ENCODE measurements around the gene ATG7. TPM values are rescaled to one million over a fixed set of nuclear protein-coding genes. Genes with fewer than 3 reads are reported as not detected.

Gene ATG7
- total RNA-seq, 2 experiments from 2014 or later = 21.7 to 28.4 TPM

DNA sequence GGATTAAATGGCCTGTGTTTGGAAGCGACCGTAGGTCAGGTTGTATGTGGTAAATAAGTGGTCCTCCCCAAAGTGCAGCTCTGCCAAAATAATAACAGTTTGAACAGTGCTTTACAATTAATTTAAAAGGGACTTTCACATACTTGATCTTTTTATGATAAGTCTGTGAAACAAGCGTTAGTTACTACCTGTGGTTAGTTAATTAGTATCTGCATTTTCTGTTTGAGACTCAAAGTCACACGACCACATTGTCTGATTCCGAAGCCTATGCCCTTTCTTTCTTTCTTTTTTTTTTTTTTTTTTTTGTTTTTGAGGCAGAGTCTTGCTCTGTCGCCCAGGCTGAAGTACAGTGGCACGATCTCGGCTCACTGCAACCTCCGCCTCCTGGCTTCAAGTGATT, 45.1 kb downstream of the ATG7 start:
- Histone ChIP-seq H3K4me3 (ENCODE audit: low read depth, low read length, poor library complexity, severe bottlenecking) (no peak overlapping the region), H3K79me2 (ENCODE audit: insufficient read depth, low read depth, low read length) (no peaks in the 10 kb centered on the region), H3K27ac (ENCODE audit: low read depth, low read length, poor library complexity, severe bottlenecking) (no peak overlapping the region), H4K20me1 (ENCODE audit: insufficient read depth, low read length) (no peaks in the 10 kb centered on the region), H2AFZ (ENCODE audit: low read length) (no peak overlapping the region), H3K4me1 (ENCODE audit: insufficient read depth, low read length, poor library complexity, severe bottlenecking) (no peaks in the 10 kb centered on the region), H3K36me3 (ENCODE audit: insufficient read depth, low read length) (peaks cover 43% of the 10 kb centered on the region), H3K9me3 (ENCODE audit: low read length) (no peaks in the 10 kb centered on the region), H3K9me2 (ENCODE audit: insufficient read depth, low read length) (no peaks in the 10 kb centered on the region), H3K4me2 (ENCODE audit: low read length) (no peak overlapping the region)
- ChIA-PET CTCF (ENCODE audit: unreplicated experiment) (no interaction called here), POLR2A (interaction anchor here (0.6 kb wide), 1 partner anchor 75 kb away, joined by 4 read pairs; no protein-coding TSS in a partner anchor)
- no peak for TF ChIP-seq CTCF (conservative IDR thresholded peaks at IDR 0.05; ENCODE audit: low read length)
- TF ChIP-seq EZH2phosphoT487 (IDR thresholded peaks at IDR 0.05; ENCODE audit: borderline replicate concordance, low read depth, low read length) = no peak
- BruUV-seq (replicated peaks) = no TSS peak
- intact Hi-C loops (cut with micrococcal nuclease; ENCODE audit: unreplicated experiment) = no loop called here
- no peak for DNase-seq (ENCODE audit: low spot score)

DNA sequence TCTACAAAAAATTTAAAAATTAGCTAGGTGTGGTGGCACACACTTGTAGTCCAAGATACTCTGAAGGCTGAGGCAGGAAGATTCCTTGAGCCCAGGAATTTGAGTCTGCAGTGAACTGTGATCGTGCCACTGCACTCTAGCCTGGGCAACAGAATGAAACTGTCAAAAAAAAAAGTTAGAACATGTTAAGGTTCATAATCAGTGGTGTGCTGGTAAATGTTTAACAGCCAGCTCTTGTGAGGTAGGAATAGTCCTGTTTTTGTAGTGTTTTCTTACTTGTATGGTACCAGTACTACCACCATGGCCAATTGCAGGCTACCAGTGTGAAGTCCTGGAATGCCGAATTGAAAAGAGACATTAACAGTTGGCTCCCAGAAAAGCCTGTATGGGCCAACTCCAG, 50.7 kb downstream of the ATG7 start:
- ChIA-PET CTCF (ENCODE audit: unreplicated experiment) (no interaction called here), POLR2A (interaction anchor here (0.8 kb wide), 1 partner anchor 69 kb away, joined by 3 read pairs; no protein-coding TSS in a partner anchor)
- Histone ChIP-seq H3K27ac (ENCODE audit: low read depth, low read length, poor library complexity, severe bottlenecking) (no peak overlapping the region), H3K79me2 (ENCODE audit: insufficient read depth, low read depth, low read length) (no peaks in the 10 kb centered on the region), H3K9me2 (ENCODE audit: insufficient read depth, low read length) (no peaks in the 10 kb centered on the region), H3K4me1 (ENCODE audit: insufficient read depth, low read length, poor library complexity, severe bottlenecking) (no peaks in the 10 kb centered on the region), H3K36me3 (ENCODE audit: insufficient read depth, low read length) (peaks cover 16% of the 10 kb centered on the region; the same call in 1 of the 2 replicates), H3K4me2 (ENCODE audit: low read length) (no peak overlapping the region), H4K20me1 (ENCODE audit: insufficient read depth, low read length) (no peaks in the 10 kb centered on the region), H3K4me3 (ENCODE audit: low read depth, low read length, poor library complexity, severe bottlenecking) (no peak overlapping the region), H3K9me3 (ENCODE audit: low read length) (no peaks in the 10 kb centered on the region), H2AFZ (ENCODE audit: low read length) (no peak overlapping the region)
- intact Hi-C loops (cut with micrococcal nuclease; ENCODE audit: unreplicated experiment) = no loop called here
- no TSS peak for BruUV-seq (replicated peaks)
- TF ChIP-seq EZH2phosphoT487 (IDR thresholded peaks at IDR 0.05; ENCODE audit: borderline replicate concordance, low read depth, low read length) = no peak
- TF ChIP-seq CTCF (conservative IDR thresholded peaks at IDR 0.05; ENCODE audit: low read length) = no peak
- DNase-seq (ENCODE audit: low spot score) = no peak

DNA sequence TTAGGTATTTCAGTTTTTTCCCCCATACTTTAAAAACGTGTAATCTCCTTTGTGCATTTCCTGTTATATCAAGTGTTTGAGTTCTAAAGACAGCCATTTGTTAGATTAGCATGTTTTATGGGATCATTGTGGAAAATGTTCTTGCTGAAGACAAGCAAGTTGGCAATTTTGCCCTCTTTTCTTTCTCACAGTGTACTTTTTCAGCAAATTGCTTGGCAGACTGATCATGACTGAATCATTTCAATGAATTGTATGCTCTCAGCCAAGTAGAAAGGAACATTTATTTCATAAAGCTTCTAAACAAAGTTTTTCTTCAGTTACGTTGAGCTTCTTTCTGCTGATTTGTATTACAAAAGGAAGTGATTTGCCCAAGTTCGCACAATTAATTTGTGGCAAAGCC, 51.6 kb downstream of the ATG7 start:
- no peaks in the 10 kb centered on the region for H4K20me1 ChIP-seq (ENCODE audit: insufficient read depth, low read length)
- no peak overlapping the region for H3K4me2 ChIP-seq (ENCODE audit: low read length)
- no peak for DNase-seq (ENCODE audit: low spot score)
- H3K9me3 ChIP-seq (ENCODE audit: low read length) = no peaks in the 10 kb centered on the region
- H2AFZ ChIP-seq (ENCODE audit: low read length) = no peak overlapping the region
- no TSS peak for BruUV-seq (replicated peaks)
- peaks cover 16% of the 10 kb centered on the region; the same call in 1 of the 2 replicates for H3K36me3 ChIP-seq (ENCODE audit: insufficient read depth, low read length)
- TF ChIP-seq EZH2phosphoT487 (IDR thresholded peaks at IDR 0.05; ENCODE audit: borderline replicate concordance, low read depth, low read length) (no peak), CTCF (conservative IDR thresholded peaks at IDR 0.05; ENCODE audit: low read length) (no peak)
- no peak overlapping the region for H3K4me3 ChIP-seq (ENCODE audit: low read depth, low read length, poor library complexity, severe bottlenecking)
- POLR2A ChIA-PET = interaction anchor here (1.4 kb wide), 1 partner anchor 27 kb away, joined by 5 read pairs; no protein-coding TSS in a partner anchor
- no peaks in the 10 kb centered on the region for H3K79me2 ChIP-seq (ENCODE audit: insufficient read depth, low read depth, low read length)
- CTCF ChIA-PET (ENCODE audit: unreplicated experiment) = no interaction called here
- no peaks in the 10 kb centered on the region for H3K4me1 ChIP-seq (ENCODE audit: insufficient read depth, low read length, poor library complexity, severe bottlenecking)
- intact Hi-C loops (cut with micrococcal nuclease; ENCODE audit: unreplicated experiment) = no loop called here
- H3K27ac ChIP-seq (ENCODE audit: low read depth, low read length, poor library complexity, severe bottlenecking) = no peak overlapping the region
- no peaks in the 10 kb centered on the region for H3K9me2 ChIP-seq (ENCODE audit: insufficient read depth, low read length)

All from OCI-LY7 (cell line).